ENCODE results near the gene PDCL2. TPM values are rescaled to one million over a fixed set of nuclear protein-coding genes. Genes with fewer than 3 reads are reported as not detected.

PDCL2 gene
- total and polyA plus RNA-seq, 10 of the 15 experiments (the other 5 are each of a cell fraction or from before 2014, with no cell fraction given), result not detected

DNA sequence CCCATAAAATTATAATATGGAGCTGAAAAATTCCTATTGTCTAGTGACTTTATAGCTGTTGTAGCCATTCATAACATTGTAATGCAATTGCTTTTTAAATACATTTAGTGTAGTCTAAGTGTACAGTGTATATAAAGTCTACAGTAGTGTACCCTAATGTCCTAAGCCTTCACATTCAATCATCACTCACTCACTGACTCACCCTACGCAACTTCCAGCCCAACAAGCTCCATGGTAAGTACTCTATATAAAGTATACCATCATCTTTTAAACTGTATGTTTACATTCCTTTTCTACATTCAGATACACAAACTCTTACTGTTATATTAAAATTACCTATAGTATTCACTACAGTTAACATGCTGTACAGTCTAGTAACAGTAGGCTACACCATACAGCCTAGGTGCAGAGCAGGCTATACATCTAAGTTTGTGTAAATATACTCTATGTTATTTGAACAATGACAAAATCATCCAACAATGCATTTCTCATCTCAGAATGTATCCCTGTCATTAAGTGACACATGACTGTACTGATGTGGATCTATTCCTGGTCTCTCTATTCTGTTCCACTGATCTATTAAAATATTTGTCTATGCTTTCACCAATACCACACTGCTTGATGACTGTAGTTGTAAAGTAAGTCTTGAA lies 79.0 kb downstream of the PDCL2 start:
- Histone ChIP-seq H3K9me3 (replicated peaks; ENCODE audit: control insufficient read depth, insufficient read depth, low read length) (no peaks in the 10 kb centered on the region; the same call in 2 of the 3 replicates), H3K4me1 (ENCODE audit: control insufficient read depth, insufficient read depth, low read length) (no peaks in the 10 kb centered on the region; the same call in 1 of the 2 replicates), H3K36me3 (ENCODE audit: control insufficient read depth in 2 of 2, insufficient read depth in 2 of 2, low read length in 1 of 2) (no peaks in the 10 kb centered on the region), H2AFZ (ENCODE audit: control insufficient read depth, low read depth, low read length) (no peak overlapping the region), H3K27me3 (replicated peaks in 1 of 2; ENCODE audit: control insufficient read depth in 2 of 2, insufficient read depth in 2 of 2, low read length in 1 of 2) (no peaks in the 10 kb centered on the region), H4K20me1 (ENCODE audit: control insufficient read depth, insufficient read depth) (no peaks in the 10 kb centered on the region), H3K27ac (ENCODE audit: control insufficient read depth, insufficient read depth) (no peak overlapping the region), H3K4me2 (ENCODE audit: control insufficient read depth, insufficient read depth) (no peak overlapping the region), H3K9ac (ENCODE audit: control insufficient read depth, insufficient read depth, low read length) (no peak overlapping the region), H3K4me3 (no peak overlapping the region), H3K79me2 (ENCODE audit: control insufficient read depth, insufficient read depth, low read length) (peaks cover 2% of the 10 kb centered on the region)
- SMC1A ChIA-PET (ENCODE audit: uncharacterized antibody, unreplicated experiment), result no interaction called here
- intact Hi-C loops (cut with micrococcal nuclease; ENCODE audit: unreplicated experiment), result no loop called here
- ATAC-seq, result no peak
- BruUV-seq (replicated peaks), result no TSS peak
- in situ Hi-C loops (cut with MboI), result no loop called here
- FAIRE-seq, result no peak
- CTCF ChIA-PET, result no interaction called here
- RAD21 ChIA-PET (ENCODE audit: unreplicated experiment), result no interaction called here
- POLR2A ChIA-PET, result no interaction called here
- TF ChIP-seq POLR2A (IDR thresholded peaks at IDR 0.05; ENCODE audit: low read depth, low read length) (no peak), FOXK2 (IDR thresholded peaks at IDR 0.05) (no peak), SREBF1 (IDR thresholded peaks at IDR 0.05; ENCODE audit: low read length) (no peak), ZBED1 (IDR thresholded peaks at IDR 0.05; ENCODE audit: borderline replicate concordance) (no peak), KDM1A (IDR thresholded peaks at IDR 0.05; ENCODE audit: borderline replicate concordance) (no peak), ZNF207 (IDR thresholded peaks at IDR 0.05; ENCODE audit: borderline replicate concordance) (no peak), ESRRA (IDR thresholded peaks at IDR 0.05; ENCODE audit: low read length) (no peak), ZNF217 (IDR thresholded peaks at IDR 0.05) (no peak), RB1 (IDR thresholded peaks at IDR 0.05; ENCODE audit: borderline replicate concordance) (no peak), ATF7 (IDR thresholded peaks at IDR 0.05; ENCODE audit: low read depth) (no peak)
- TF ChIP-seq, protein P1, sequence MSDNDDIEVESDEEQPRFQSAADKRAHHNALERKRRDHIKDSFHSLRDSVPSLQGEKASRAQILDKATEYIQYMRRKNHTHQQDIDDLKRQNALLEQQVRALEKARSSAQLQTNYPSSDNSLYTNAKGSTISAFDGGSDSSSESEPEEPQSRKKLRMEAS (IDR thresholded peaks at IDR 0.05; ENCODE audit: low read depth, low read length), result no peak
- TF ChIP-seq, protein P2, sequence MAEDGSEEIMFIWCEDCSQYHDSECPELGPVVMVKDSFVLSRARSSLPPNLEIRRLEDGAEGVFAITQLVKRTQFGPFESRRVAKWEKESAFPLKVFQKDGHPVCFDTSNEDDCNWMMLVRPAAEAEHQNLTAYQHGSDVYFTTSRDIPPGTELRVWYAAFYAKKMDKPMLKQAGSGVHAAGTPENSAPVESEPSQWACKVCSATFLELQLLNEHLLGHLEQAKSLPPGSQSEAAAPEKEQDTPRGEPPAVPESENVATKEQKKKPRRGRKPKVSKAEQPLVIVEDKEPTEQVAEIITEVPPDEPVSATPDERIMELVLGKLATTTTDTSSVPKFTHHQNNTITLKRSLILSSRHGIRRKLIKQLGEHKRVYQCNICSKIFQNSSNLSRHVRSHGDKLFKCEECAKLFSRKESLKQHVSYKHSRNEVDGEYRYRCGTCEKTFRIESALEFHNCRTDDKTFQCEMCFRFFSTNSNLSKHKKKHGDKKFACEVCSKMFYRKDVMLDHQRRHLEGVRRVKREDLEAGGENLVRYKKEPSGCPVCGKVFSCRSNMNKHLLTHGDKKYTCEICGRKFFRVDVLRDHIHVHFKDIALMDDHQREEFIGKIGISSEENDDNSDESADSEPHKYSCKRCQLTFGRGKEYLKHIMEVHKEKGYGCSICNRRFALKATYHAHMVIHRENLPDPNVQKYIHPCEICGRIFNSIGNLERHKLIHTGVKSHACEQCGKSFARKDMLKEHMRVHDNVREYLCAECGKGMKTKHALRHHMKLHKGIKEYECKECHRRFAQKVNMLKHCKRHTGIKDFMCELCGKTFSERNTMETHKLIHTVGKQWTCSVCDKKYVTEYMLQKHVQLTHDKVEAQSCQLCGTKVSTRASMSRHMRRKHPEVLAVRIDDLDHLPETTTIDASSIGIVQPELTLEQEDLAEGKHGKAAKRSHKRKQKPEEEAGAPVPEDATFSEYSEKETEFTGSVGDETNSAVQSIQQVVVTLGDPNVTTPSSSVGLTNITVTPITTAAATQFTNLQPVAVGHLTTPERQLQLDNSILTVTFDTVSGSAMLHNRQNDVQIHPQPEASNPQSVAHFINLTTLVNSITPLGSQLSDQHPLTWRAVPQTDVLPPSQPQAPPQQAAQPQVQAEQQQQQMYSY (CRISPR knock-in tag; IDR thresholded peaks at IDR 0.05), result no peak
- TF ChIP-seq, protein P3, sequence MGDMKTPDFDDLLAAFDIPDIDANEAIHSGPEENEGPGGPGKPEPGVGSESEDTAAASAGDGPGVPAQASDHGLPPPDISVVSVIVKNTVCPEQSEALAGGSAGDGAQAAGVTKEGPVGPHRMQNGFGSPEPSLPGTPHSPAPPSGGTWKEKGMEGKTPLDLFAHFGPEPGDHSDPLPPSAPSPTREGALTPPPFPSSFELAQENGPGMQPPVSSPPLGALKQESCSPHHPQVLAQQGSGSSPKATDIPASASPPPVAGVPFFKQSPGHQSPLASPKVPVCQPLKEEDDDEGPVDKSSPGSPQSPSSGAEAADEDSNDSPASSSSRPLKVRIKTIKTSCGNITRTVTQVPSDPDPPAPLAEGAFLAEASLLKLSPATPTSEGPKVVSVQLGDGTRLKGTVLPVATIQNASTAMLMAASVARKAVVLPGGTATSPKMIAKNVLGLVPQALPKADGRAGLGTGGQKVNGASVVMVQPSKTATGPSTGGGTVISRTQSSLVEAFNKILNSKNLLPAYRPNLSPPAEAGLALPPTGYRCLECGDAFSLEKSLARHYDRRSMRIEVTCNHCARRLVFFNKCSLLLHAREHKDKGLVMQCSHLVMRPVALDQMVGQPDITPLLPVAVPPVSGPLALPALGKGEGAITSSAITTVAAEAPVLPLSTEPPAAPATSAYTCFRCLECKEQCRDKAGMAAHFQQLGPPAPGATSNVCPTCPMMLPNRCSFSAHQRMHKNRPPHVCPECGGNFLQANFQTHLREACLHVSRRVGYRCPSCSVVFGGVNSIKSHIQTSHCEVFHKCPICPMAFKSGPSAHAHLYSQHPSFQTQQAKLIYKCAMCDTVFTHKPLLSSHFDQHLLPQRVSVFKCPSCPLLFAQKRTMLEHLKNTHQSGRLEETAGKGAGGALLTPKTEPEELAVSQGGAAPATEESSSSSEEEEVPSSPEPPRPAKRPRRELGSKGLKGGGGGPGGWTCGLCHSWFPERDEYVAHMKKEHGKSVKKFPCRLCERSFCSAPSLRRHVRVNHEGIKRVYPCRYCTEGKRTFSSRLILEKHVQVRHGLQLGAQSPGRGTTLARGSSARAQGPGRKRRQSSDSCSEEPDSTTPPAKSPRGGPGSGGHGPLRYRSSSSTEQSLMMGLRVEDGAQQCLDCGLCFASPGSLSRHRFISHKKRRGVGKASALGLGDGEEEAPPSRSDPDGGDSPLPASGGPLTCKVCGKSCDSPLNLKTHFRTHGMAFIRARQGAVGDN (IDR thresholded peaks at IDR 0.05), result no peak
- DNase-seq (ENCODE audit: low read depth, low spot score), result no peak
- 100% methylated on average over 1 of the region's 1 CpG for WGBS (ENCODE audit: insufficient coverage, insufficient replicate concordance, low lambda C conversion rate, missing lambda C conversion rate)
